Measurements from ENCODE around the gene PRDM15. TPM values are rescaled to one million over a fixed set of nuclear protein-coding genes. Genes with fewer than 3 reads are reported as not detected.

The PRDM15 gene
- total RNA-seq, 1 experiment from 2014 or later, result 5.7 TPM

- Mint-ChIP-seq H3K4me1 (ENCODE audit: insufficient read depth, unreplicated experiment) (no peaks in the 10 kb centered on the region), H3K27me3 (ENCODE audit: insufficient read depth, unreplicated experiment) (no peaks in the 10 kb centered on the region), H3K4me3 (ENCODE audit: unreplicated experiment) (no peak overlapping the region), H3K36me3 (ENCODE audit: insufficient read depth, unreplicated experiment) (peaks cover 34% of the 10 kb centered on the region), H3K27ac (ENCODE audit: low read depth, unreplicated experiment) (no peak overlapping the region), H3K9me3 (ENCODE audit: unreplicated experiment) (no peaks in the 10 kb centered on the region)
- no peak for DNase-seq (ENCODE audit: unreplicated experiment)
- TF ChIP-seq, protein P1, sequence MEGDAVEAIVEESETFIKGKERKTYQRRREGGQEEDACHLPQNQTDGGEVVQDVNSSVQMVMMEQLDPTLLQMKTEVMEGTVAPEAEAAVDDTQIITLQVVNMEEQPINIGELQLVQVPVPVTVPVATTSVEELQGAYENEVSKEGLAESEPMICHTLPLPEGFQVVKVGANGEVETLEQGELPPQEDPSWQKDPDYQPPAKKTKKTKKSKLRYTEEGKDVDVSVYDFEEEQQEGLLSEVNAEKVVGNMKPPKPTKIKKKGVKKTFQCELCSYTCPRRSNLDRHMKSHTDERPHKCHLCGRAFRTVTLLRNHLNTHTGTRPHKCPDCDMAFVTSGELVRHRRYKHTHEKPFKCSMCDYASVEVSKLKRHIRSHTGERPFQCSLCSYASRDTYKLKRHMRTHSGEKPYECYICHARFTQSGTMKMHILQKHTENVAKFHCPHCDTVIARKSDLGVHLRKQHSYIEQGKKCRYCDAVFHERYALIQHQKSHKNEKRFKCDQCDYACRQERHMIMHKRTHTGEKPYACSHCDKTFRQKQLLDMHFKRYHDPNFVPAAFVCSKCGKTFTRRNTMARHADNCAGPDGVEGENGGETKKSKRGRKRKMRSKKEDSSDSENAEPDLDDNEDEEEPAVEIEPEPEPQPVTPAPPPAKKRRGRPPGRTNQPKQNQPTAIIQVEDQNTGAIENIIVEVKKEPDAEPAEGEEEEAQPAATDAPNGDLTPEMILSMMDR (IDR thresholded peaks at IDR 0.05; ENCODE audit: unreplicated experiment), result no peak
- ChIA-PET POLR2A (no interaction called here), CTCF (interaction anchor here (0.5 kb wide), 1 partner anchor 989 kb away, joined by 3 read pairs; no protein-coding TSS in a partner anchor)
- intact Hi-C loops (cut with micrococcal nuclease), result no loop called here
- no TSS peak for BruUV-seq (replicated peaks)
These were observed 24.6 kb downstream of the PRDM15 start for GRCh38 chr21:41854426-41854995.

GRCh38 chr21:41852929-41853320 is 26.2 kb downstream of the PRDM15 start:
- no peaks in the 10 kb centered on the region for H3K27me3 Mint-ChIP-seq (ENCODE audit: insufficient read depth, unreplicated experiment)
- ChIA-PET POLR2A (no interaction called here), CTCF (no interaction called here)

DNA sequence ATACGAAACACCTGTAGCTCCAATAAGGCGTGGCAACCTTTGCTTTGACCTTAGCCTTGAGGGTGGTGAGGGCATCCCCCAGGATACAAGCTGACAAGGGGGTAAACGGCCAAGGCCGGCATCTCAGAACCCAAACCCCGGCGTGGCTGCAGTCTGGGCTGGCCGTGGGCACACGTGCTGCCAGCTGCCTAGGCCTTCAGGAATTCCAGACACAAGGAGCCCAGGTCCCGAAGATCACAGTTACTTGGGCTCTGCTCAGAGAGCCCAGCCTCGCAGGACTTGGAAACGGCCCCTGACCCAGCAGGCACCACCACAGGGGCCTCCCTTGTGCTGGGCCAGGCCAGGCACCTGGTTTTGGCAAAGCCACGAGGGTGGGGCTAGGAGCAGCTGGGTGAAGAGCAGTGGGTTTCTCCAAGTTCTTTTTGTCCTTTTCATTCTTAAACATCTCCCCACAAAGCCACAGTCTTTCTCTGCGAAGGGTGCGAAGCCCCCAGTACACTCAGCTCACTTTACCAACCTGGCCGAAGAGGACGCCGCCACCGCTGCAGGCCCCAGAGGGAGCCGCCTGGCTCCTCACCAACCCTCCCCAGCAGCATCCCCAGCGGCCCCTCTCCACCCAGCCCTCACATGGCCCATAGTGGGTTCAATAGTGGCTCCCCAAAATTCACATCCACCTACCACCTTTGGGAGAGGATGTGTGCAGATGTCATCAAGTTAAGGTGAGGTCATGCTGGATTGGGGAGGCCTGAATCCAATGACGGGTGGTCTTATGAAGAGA is 26.8 kb downstream of the PRDM15 start:
- Mint-ChIP-seq H3K4me3 (ENCODE audit: unreplicated experiment) (no peak overlapping the region), H3K4me1 (ENCODE audit: insufficient read depth, unreplicated experiment) (no peaks in the 10 kb centered on the region), H3K27ac (ENCODE audit: low read depth, unreplicated experiment) (no peak overlapping the region), H3K9me3 (ENCODE audit: unreplicated experiment) (no peaks in the 10 kb centered on the region), H3K27me3 (ENCODE audit: insufficient read depth, unreplicated experiment) (no peaks in the 10 kb centered on the region), H3K36me3 (ENCODE audit: insufficient read depth, unreplicated experiment) (peaks cover 14% of the 10 kb centered on the region)
- no TSS peak for BruUV-seq (replicated peaks)
- intact Hi-C loops (cut with micrococcal nuclease), result no loop called here
- TF ChIP-seq, protein P1 (IDR thresholded peaks at IDR 0.05; ENCODE audit: unreplicated experiment), result no peak
- ChIA-PET CTCF (interaction anchor here (0.6 kb wide), 1 partner anchor 35 kb away, joined by 3 read pairs; no protein-coding TSS in a partner anchor), POLR2A (no interaction called here)
- DNase-seq (ENCODE audit: unreplicated experiment), result no peak

More at GRCh38 chr21:41852929-41853320, 26.2 kb downstream of the PRDM15 start:
- no peak for DNase-seq (ENCODE audit: unreplicated experiment)
- H3K4me1 Mint-ChIP-seq (ENCODE audit: insufficient read depth, unreplicated experiment), result no peaks in the 10 kb centered on the region
- BruUV-seq (replicated peaks), result no TSS peak
- intact Hi-C loops (cut with micrococcal nuclease), result no loop called here
- no peak overlapping the region for H3K4me3 Mint-ChIP-seq (ENCODE audit: unreplicated experiment)
- H3K9me3 Mint-ChIP-seq (ENCODE audit: unreplicated experiment), result no peaks in the 10 kb centered on the region
- no peak overlapping the region for H3K27ac Mint-ChIP-seq (ENCODE audit: low read depth, unreplicated experiment)
- TF ChIP-seq, protein P1 (IDR thresholded peaks at IDR 0.05; ENCODE audit: unreplicated experiment), result no peak
- H3K36me3 Mint-ChIP-seq (ENCODE audit: insufficient read depth, unreplicated experiment), result peaks cover 20% of the 10 kb centered on the region

DNA sequence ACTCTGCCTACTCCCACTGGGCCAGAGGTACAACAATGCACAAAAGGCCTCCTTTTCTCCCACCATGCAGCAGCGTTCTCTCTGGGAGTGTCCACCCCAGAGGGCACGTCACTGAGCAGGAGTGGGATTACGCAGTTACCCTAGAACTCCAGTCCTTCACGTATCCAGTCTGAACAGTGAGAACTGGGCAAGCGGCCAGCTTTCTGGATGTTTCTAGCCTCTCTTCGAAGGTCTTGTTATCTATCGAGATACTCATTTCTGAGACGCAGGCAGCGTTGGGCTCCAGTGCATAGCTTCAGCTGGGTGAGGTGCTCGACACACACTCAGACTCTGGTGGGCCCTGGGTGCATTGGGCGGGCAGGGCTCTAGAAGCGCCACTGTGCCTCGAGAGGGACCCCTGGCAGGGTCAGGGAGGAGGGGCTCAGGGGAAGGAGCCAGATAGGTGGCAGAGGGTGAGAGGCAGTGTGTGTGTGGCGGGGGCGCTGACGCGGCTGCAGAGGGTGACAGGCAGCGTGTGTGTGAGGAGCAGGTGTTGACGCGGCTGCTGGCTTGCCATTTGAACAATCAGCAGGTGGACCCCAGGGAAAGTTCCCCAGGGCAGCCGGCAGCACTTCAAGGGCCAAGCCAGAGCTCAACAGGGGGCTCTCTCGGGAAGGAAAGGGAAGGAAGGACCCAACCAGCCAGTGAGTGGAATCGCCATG is 27.9 kb downstream of the PRDM15 start:
- BruUV-seq (replicated peaks), result no TSS peak
- TF ChIP-seq, protein P1 (IDR thresholded peaks at IDR 0.05; ENCODE audit: unreplicated experiment), result no peak
- intact Hi-C loops (cut with micrococcal nuclease), result no loop called here
- POLR2A ChIA-PET, result no interaction called here
- Mint-ChIP-seq H3K36me3 (ENCODE audit: insufficient read depth, unreplicated experiment) (peaks cover 14% of the 10 kb centered on the region), H3K4me3 (ENCODE audit: unreplicated experiment) (no peak overlapping the region), H3K27ac (ENCODE audit: low read depth, unreplicated experiment) (no peak overlapping the region), H3K9me3 (ENCODE audit: unreplicated experiment) (no peaks in the 10 kb centered on the region), H3K27me3 (ENCODE audit: insufficient read depth, unreplicated experiment) (no peaks in the 10 kb centered on the region), H3K4me1 (ENCODE audit: insufficient read depth, unreplicated experiment) (no peaks in the 10 kb centered on the region)
- DNase-seq (ENCODE audit: unreplicated experiment), result no peak
- CTCF ChIA-PET, result no interaction called here

Data from MCF 10A (cell line).